Effector CD4-positive, alpha-beta T cell (primary cell): ENCODE measurements around the gene MPI.
"Not testable (repeated sequence)": the region's sequence is repeated elsewhere in the genome, so short reads cannot be mapped to it uniquely, and the experiment has no call there.

Experiments
- DNase-seq: peaks from one replicate; pipeline ENCODE4 v3.0.0-alpha.2; 2020

Gene MPI

DNA sequence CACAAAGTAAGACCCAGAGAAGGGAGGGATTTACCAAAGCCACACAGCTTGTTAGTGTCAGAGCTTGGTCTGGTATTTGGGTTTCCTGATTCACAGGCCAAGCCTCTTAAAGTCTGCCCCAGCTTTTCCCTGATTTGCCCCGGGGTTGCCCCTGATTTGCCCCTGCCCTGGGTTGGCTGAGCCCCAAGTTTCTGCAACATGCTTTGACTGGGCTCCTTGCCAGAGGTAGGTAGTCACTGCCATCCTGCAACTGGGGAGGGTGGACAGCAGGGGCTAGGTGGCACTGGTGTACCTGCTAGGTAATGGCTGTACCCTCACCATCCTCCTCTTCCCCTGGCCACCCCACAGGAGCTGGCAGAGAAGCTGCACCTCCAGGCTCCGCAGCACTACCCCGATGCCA is 2.5 kb downstream of the MPI start:
- DNase-seq, result no peak

DNA sequence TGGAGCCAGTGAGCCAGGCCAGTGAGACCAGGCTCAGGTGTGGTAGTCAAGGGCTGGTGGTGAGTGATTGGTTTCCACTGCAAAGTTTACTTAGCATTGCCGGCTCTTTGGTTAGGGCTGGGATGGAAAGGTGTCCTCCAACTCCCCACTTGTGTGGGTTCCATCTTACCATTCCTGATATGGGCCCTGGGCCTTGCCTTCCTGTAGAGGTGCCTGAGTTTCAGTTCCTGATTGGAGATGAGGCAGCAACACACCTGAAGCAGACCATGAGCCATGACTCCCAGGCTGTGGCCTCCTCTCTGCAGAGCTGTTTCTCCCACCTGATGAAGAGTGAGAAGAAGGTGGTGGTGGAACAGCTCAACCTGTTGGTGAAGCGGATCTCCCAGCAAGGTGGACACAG is 3.1 kb downstream of the MPI start:
- DNase-seq, result no peak

DNA sequence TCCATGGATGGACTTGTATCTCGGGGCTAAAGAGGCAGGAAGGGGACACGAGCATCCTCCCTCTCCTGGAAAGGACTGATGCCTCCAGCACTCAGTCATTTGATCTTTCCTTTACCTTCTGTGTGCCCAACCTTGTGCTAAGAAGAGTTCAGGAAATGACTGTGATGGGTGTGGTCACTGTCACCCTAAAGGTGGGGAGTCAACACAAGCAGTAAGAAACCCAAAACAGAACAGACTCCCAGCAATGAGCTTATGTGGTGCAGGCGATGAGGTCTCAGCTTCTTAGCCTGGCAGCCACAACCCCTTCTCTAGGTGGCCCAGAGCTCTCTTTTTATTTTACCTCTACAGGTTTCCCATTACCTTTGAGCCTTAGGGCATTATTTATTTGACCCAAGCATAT is 3.8 kb downstream of the MPI start:
- DNase-seq, result no peak

DNA sequence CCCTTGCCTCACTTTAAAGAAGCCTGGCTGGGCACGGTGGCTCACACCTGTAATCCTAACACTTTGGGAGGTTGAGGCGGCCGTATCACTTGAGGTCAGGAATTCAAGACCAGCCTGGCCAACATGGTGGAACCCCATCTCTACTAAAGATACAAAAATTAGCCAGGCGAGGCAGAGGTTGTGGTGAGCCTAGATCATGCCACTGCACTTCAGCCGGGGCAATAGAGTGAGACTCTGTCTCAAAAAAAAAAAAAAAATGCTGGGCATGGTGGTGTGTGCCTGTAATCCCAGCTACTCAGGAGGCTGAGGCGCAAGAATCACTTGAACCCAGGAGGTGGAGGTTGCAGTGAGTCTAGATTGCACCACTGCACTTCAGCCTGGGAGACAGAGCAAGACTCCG is 4.5 kb downstream of the MPI start:
- not testable (repeated sequence) for DNase-seq

DNA sequence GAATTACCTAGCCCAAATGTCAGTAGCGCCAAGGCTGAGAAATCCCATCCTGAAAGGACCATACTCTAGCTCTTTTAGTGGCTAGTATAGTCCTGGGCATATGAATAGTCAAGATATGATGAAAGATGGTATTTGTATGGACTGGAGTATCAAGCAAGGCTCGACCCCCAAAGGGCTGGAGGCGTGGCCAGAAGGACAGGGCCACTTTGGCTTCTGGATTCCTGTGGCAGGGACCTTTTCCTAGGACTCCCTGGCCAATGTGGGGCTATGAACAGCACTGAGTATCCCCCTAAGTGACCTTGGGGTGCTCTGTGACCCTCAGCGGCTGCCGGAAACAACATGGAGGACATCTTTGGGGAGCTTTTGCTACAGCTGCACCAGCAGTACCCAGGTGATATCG is 6.0 kb downstream of the MPI start:
- no peak for DNase-seq

DNA sequence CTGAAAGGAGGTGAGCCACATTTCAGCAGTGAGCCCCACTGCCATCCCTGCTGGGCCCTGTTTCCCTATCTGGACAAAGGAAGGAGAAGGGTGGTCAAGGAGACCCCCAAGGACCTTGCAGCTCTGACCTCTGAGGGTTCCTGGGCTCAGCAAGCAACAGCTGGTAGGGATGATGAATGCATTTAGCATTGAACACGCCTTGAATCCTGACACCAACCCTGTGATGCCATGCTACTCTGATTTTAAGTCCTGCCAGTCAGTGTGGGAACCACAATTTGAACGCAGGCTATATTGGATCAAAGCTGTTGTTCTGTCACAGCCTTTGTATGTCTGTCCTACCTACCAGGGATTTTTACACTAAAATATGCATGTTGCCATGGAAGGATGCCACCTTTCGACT is 6.5 kb downstream of the MPI start:
- no peak for DNase-seq

DNA sequence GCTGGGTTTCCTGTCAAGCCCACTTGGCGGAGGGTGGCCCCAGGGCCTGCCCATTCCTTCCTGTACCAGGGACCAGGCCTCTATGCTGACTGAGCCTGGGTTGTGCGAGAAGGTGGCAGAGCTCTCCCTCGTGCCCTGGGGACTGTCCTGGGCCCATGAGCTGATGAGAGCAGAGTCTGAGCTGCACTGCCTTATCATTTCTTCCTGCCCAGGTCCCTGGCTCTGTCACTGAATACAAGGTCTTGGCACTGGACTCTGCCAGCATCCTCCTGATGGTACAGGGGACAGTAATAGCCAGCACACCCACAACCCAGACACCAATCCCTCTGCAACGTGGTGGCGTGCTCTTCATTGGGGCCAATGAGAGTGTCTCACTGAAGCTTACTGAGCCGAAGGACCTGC is 7.5 kb downstream of the MPI start:
- no peak for DNase-seq

DNA sequence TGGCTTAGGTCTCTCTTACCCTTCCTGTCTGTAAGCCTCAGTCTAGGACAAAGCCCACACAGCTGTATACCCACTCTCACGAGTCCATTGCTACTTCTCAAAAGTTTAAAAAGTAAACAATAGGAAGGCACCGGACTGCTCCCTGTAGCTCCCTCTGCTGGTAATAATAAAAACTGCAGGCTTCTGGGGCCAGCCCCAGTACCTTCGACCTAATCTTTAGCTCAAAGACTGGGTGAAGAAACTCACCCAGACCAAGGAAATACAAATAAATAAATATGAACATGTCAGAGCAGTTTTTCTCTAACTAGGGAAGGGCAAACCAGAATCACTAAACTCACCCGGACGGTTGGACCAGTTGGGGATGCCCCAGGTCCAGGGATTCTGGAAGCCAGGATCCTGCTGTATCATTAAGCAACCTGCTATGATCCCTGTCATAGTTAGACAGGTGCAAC is 11.8 kb downstream of the MPI start:
- peak; percentile 44 for DNase-seq

DNA sequence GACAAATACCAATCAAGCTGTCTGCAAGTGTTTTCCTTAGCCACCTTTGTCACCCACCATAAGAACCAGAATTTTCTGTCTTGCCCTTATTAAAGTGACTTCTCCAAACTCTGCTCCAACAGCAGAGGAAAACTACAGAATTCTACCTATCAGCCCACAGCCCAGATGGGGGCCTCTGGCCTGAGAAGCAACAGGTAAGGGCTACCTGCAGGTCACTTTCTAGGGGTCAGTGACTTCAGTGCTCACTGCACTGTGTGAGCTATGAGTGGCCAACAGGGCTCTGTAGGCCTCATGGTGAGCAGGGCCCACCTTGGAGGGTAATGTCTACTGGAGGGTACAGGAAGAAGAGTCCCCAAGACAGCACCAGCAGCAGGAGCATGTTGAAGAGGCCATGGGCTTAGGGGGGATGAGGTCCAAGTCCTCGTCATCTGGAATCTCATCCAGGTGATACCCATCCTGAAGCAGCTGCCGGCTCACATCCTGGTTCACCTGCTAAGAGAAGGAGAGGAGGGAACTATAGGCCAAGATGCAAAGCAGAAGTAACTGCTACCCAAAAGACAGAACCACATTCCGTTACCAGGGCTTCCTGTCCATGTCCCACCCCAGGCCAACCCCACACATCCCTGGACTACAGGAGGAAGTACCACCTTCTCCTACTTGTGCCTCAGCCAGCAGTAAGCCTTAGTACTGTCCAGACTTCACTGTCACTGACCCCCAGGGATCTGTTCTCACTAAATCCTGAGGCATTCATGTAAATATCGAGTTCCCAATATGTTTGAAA is 12.6 kb downstream of the MPI start:
- no peak for DNase-seq

DNA sequence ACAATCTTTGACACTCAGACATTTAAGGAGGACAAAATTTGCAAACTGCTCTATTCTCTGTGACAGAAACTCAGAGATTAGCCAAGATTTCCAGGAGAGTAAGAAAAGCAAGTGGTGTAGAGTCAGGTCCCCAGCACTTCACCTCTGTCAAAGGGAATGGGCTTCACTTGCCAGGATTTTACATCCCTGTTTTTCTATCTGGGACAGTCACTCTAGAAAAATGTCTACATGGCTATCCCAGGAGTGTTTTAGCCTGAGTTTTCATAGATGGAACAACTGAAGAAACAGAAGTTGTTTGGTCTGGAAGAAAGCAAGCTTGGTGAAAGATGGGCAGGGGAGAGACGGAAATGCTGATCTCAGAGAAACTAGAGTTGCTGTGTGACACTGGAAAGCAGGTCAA is 13.8 kb downstream of the MPI start:
- DNase-seq, result no peak

DNA sequence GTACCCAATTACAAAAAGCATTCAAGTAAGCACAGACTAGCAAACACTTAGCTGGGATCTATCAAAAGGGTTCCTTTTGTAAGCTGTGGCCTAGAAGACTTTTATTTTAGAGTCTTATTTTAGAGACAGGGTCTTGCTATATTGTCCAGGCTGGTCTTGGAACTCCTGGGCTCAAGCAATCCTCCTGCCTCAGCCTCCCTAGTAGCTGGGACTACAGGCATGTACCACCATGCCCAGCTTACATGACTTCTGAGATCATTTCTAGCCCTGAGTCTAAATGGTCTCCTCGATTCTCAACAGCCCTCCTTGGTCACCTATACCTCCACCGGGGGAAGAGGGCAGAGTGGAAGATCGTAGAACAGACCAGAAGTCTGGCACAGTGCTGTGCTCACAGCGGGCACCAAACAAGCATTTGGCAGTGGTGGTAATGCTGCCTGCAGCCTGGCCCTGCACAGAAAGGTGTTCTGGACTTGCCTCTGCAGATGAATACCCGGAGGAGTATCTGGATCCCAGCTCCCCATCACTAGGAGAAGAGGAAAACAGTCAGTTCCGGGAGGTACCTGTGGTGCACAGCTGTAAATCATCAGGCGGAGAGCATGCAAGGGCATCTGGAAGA is 14.5 kb downstream of the MPI start:
- DNase-seq, result no peak

DNA sequence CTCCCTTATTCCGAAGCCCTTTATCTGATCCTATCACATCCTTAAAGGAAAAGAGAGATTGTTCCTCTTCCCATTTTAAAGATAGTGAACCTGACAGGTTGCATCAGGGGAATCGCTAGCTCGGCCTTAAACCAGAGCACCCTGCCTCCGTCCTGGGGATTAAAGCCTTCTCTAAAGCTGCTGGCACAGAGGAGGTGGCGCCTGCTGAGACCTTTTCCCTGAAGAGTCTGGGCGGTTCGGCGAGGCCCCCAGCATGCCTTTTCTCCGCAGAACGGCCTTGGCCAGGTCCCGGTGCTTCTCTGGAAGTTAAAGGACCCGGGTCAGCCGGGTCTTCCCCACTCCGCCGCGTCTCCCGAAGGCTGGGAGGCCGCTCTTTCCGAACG is 16.2 kb downstream of the MPI start:
- no peak for DNase-seq

DNA sequence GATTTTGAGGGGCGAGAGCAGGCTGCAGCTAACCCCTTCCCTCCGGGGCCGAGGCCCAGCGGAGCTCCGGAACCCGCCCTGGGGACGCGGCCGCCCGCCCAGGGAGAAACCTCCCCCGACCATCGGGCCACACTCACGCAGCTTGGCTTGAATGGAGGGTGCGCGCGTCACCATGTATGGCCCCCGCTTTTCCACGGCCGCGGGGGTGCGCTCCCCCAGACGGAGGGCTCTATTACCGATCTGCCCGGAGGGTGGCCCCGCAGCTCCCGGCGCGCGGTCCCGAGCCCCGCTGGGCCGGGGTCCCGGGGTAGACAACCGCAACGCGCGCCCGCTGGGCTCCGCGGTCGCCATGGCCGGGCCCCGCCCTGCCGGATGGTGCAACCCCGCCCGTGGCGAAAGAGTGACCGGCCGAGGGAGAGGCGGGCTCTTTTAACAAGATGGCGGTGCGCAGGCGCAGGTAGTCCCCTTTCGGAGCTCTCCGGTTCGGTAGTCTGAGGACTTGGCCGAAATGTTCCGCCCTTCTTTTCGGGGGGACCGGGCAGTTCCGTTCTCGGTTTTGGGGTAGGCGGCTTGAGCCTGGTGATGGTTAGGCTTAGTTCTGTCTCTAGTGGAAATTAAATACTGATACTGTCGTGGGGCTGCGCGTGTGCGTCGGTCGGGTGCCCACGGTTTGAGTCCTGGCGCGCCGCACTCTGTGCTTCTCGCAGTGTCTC is 16.8 kb downstream of the MPI start, which contains the start of gene FAM219B:
TSS of gene FAM219B (minus strand) at position 402 of the 713 bp plus-strand sequence. CDS start at position 351, 51 bp downstream.
- peak; percentile 64 for DNase-seq

DNA sequence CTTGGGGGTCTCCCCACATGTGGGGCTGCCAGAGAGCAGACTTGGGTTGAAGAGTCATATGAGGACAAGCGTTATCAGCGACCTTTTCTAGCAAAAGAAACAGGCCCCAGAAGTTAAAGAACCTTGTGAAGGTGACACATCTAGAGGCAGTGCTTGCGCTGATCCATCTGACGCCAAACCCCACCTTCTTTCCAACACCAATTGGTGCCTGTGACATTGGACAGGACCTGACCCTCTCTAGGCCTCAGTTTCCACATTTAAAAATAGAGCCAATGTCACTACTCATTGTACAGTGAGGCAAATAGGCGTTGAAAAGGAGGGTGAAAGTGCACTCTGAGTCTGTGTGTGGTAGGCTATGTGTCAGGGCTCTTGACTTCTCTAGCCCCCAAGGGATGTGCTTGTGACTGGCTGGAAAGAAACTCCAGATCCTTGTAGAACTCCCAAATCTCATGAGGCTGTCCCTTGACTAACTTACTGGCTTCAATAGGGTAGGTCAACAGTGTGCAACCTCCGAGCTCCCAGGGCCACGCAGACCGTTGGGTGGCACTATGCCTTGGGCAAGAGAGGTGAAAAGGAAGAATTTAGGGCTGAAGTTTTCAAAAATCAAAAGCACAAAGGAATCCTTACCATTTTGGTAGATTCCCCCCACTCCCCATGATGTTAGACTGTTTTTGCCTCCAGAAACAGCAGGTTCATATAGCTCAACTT is 17.5 kb downstream of the MPI start:
- no peak for DNase-seq

DNA sequence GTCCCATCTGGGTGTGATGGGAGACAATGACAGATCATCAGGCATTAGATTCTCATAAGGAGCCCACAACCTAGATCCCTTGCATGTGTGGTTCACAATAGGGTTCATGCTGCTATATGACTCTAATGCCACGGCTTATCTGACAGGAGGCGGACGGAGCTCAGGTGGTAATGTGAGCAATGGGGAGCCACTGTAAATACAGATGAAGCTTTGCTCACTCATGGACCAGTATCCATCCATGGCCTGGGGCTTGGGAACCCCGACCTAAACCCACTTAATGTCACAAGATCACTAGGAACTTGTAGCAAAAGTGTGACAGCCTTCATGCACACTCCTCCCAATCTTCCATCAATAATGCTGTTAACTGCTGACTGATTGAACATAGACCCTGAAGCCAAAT is 18.8 kb downstream of the MPI start:
- no peak for DNase-seq

DNA sequence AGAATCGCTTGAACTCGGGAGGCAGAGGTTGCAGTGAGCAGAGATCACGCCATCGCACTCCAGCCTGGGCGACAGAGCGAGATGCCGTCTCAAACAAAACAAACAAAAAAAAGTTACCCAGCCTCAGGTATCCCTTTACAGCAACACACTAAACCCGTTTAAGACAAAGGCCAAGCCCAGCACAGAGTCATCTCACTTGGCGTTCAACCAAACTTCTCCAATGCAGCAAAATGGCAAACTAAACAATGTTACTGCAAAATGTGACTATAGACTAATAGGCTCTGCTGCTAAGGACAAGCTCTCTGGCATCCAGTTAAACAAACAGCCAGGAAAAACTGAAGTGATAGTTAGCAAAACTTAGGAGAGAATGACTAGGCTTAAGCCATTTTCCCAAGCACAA is 23.2 kb downstream of the MPI start:
- no peak for DNase-seq

DNA sequence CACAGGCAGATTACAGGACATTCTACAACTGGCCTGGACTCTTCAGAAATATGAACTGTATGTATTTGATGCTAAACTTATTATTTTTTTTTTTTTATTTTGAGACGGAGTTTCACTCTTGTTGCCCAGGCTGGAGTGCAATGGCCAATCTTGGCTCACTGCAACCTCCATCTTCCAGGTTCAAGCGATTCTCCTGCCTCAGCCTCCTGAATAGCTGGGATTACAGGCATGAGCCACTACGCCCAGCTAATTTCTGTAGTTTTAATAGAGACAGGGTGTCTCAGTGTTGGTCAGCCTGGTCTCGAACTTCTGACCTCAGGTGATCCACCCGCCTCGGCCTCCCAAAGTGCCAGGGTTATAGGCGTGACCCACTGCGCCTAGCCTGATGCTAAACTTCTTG is 24.0 kb downstream of the MPI start:
- not testable (repeated sequence) for DNase-seq

DNA sequence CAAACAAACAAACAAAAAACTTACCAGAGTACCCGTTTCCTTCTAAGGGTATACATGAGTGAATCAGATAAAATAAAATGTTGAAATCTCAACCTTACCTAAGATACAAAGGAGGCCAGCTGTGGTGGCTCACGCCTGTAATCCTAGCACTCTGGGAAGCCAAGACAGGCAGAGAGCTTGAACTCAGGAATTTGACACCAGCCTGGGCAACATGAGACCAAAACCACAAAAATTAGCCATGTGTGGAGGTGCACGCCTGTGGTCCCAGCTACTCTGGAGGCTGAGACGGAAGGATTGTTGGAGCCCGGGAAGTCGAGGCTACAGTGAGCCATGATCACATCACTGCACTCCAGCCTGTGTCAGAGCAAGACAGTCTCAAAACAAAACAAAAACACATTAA is 27.8 kb downstream of the MPI start:
- DNase-seq, result no peak

DNA sequence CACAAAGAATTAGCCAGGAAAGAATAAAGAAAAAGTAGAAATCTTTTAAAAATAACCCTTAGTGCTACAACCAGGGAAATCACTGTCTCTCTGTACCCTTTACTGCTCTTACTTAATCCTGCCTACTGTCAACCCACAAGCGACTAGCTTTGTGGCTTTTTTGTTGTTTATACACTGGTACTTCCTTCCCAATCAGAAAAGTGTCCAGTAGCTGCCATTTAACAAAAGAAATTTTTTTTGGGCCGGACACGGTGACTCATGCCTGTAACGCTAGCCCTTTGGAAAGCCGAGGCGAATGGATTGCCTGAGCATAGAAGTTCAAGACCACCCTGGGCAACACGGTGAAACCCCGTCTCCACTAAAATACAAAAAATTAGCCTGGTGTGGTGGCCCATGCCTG is 30.6 kb downstream of the MPI start:
- DNase-seq, result no peak

DNA sequence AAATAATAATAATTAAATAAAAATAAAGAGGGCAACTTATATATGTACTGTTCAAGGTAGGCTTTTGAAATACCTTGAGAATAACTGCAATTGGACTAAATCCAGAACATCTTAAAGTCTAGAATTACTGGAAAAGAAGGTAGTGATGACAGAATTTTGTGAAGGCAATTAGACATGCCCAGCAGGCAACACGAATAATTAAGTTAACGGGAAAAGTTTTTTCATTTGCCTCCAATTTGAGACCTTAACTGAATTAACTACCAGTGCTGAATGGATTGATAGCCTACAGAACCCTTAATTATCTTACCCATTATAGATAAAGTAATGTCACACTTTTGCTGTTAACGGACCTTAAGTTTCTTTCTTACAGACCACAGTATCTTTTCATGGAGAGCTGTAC is 34.7 kb downstream of the MPI start:
- no peak for DNase-seq

DNA sequence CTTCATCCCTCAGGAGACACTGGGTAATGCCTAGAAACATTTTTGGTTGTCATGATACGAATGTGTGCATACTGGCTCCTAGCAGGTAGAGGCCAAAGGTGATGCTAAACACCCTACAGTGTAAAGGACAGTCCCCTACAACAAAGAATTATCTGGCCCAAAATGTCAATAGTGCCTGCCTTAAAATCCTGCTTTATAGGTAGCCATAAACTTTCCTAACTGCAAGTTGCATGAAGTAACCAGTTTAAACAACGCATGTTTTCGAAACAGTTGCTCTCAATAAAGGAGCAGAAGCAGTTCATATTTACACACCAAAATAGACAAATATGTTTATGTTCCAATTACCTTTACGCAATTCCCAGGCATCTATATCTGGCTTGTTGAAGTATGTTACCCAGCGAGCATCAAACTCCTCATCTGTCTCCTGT is 38.9 kb downstream of the MPI start:
- DNase-seq, result no peak

DNA sequence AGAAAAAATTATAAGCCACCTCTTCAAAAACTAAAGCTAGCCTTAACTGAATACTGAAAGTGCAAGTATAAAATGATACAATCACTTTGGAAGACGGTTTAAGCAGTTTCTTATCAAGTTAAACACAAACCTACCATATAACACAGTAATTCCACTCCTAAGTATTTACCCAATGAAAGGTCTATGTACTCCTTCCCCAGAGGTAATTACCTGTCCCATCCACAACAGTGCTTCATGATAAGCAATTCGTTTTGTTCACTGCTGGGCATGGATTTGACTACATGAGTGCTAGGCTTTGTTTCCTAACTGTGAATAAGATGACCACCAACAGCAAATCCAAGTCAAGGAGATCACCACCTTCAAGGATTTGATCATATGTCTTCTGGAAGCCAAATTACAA is 43.7 kb downstream of the MPI start:
- no peak for DNase-seq

DNA sequence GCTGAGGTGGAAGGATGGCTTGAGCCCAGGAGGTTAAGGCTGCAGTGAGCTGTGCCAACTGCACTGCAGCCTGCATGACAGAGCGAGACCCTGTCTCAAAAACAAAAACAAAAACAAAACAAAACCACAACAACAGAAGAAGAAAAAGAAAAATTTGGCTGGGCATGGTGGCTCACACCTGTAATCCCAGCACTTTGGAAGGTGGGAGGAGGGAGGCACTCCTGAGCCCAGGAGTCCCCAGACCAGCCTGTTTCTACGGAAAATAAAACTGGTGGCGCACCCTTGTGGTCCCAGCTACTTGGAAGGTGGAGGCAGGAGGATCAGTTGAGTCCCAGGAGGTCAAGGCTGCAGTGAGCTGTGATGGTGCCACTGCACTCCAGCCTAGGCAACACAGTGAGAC is 45.4 kb downstream of the MPI start:
- not testable (repeated sequence) for DNase-seq

DNA sequence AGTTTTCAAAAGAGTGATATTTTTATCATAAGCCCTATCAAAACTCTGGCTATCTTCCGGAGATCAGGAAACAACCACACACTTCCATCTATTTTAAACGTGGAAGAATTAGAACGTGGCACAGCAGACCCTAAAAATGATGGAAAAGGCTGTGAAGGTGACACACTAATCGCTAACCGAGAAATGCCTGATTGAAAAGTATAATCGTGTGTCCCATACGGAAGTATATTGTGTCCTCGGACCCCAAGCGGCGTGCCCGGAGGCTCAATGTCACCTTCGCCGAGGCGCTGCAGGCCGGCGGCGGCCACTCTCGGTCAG is 47.4 kb downstream of the MPI start:
- DNase-seq, result no peak
